ENCODE measurements around the gene SRL. TPM values are rescaled to one million over a fixed set of nuclear protein-coding genes. Genes with fewer than 3 reads are reported as not detected.
A peak's percentile ranks its signal among the peaks of the same experiment; 100 is the strongest.

Gene SRL
- total and polyA plus RNA-seq, 2 experiments from 2014 or later, result 1.1 TPM; not detected in 1

- H3K36me3 ChIP-seq (replicated peaks; ENCODE audit: insufficient read depth, low read depth), result no peaks in the 10 kb centered on the region
- H3K27me3 ChIP-seq, result no peaks in the 10 kb centered on the region
- H3K4me3 ChIP-seq, result no peak overlapping the region
- no peaks in the 10 kb centered on the region for H3K79me2 ChIP-seq
- TF ChIP-seq CTCF (IDR thresholded peaks at IDR 0.05; ENCODE audit: poor library complexity) (no peak), EZH2 (IDR thresholded peaks at IDR 0.05; ENCODE audit: borderline replicate concordance) (no peak), EZH2phosphoT487 (IDR thresholded peaks at IDR 0.05; ENCODE audit: low read depth, severe bottlenecking, unreplicated experiment) (no peak)
- H3K9me2 ChIP-seq (replicated peaks; ENCODE audit: insufficient read depth), result no peaks in the 10 kb centered on the region
- no peak overlapping the region for H3K27ac ChIP-seq
- H4K20me1 ChIP-seq (ENCODE audit: insufficient read depth, poor library complexity, severe bottlenecking), result no peaks in the 10 kb centered on the region
- H2AFZ ChIP-seq, result no peak overlapping the region
- peaks cover 5% of the 10 kb centered on the region for H3K4me1 ChIP-seq (ENCODE audit: insufficient read depth)
- DNase-seq (ENCODE audit: low spot score), result no peak
- H3K4me2 ChIP-seq, result no peak overlapping the region
- WGBS (ENCODE audit: low lambda C conversion rate, missing lambda C conversion rate), result 66% methylated on average over 8 of the region's 8 CpGs
- no peaks in the 10 kb centered on the region for H3K9me3 ChIP-seq (ENCODE audit: low read depth)
Measured at GRCh38 chr16:4179763-4180260, 62.1 kb downstream of the SRL start.

GRCh38 chr16:4179020-4179419 is 62.9 kb downstream of the SRL start:
- Histone ChIP-seq H3K4me2 (no peak overlapping the region), H3K27ac (no peak overlapping the region), H3K4me1 (ENCODE audit: insufficient read depth) (peaks cover 5% of the 10 kb centered on the region), H3K9me2 (replicated peaks; ENCODE audit: insufficient read depth) (no peaks in the 10 kb centered on the region), H4K20me1 (ENCODE audit: insufficient read depth, poor library complexity, severe bottlenecking) (no peaks in the 10 kb centered on the region), H3K4me3 (no peak overlapping the region), H3K36me3 (replicated peaks; ENCODE audit: insufficient read depth, low read depth) (no peaks in the 10 kb centered on the region), H3K79me2 (no peaks in the 10 kb centered on the region), H3K27me3 (no peaks in the 10 kb centered on the region), H2AFZ (no peak overlapping the region), H3K9me3 (ENCODE audit: low read depth) (no peaks in the 10 kb centered on the region)
- DNase-seq (ENCODE audit: low spot score), result peak; percentile 62
- 75% methylated on average over 5 of the region's 5 CpGs for WGBS (ENCODE audit: low lambda C conversion rate, missing lambda C conversion rate)
- TF ChIP-seq EZH2phosphoT487 (IDR thresholded peaks at IDR 0.05; ENCODE audit: low read depth, severe bottlenecking, unreplicated experiment) (no peak), EZH2 (IDR thresholded peaks at IDR 0.05; ENCODE audit: borderline replicate concordance) (no peak), CTCF (IDR thresholded peaks at IDR 0.05; ENCODE audit: poor library complexity) (no peak)

- Histone ChIP-seq H3K9me2 (replicated peaks; ENCODE audit: insufficient read depth) (no peaks in the 10 kb centered on the region), H3K4me3 (no peak overlapping the region), H4K20me1 (ENCODE audit: insufficient read depth, poor library complexity, severe bottlenecking) (no peaks in the 10 kb centered on the region), H3K36me3 (replicated peaks; ENCODE audit: insufficient read depth, low read depth) (no peaks in the 10 kb centered on the region), H3K27me3 (no peaks in the 10 kb centered on the region), H2AFZ (no peak overlapping the region), H3K27ac (no peak overlapping the region), H3K9me3 (ENCODE audit: low read depth) (no peaks in the 10 kb centered on the region), H3K4me1 (ENCODE audit: insufficient read depth) (peaks cover 5% of the 10 kb centered on the region), H3K4me2 (no peak overlapping the region), H3K79me2 (no peaks in the 10 kb centered on the region)
- TF ChIP-seq EZH2phosphoT487 (IDR thresholded peaks at IDR 0.05; ENCODE audit: low read depth, severe bottlenecking, unreplicated experiment), result no peak
- no peak for TF ChIP-seq CTCF (IDR thresholded peaks at IDR 0.05; ENCODE audit: poor library complexity)
- no peak for TF ChIP-seq EZH2 (IDR thresholded peaks at IDR 0.05; ENCODE audit: borderline replicate concordance)
- DNase-seq (ENCODE audit: low spot score), result no peak
- 85% methylated on average over 9 of the region's 9 CpGs for WGBS (ENCODE audit: low lambda C conversion rate, missing lambda C conversion rate)
Measured at GRCh38 chr16:4178468-4179010, 63.3 kb downstream of the SRL start.

Measured in hepatocyte (in vitro differentiated cells).